ENCODE results near the gene ACVR2A. TPM values are rescaled to one million over a fixed set of nuclear protein-coding genes. Genes with fewer than 3 reads are reported as not detected.

The ACVR2A gene
- polyA plus RNA-seq, 1 donor from 2014 or later = 139 TPM

- Histone ChIP-seq H3K9ac (ENCODE audit: low read length) (no peak overlapping the region), H3K4me3 (ENCODE audit: low read length) (no peak overlapping the region), H3K36me3 (ENCODE audit: insufficient read depth, low read length) (no peaks in the 10 kb centered on the region), H3K4me2 (ENCODE audit: low read length) (no peak overlapping the region), H3K27me3 (ENCODE audit: insufficient read depth, low read depth, low read length) (no peaks in the 10 kb centered on the region), H3K27ac (ENCODE audit: low read length) (no peak overlapping the region), H2AFZ (ENCODE audit: low read depth, low read length) (no peak overlapping the region), H3K9me2 (ENCODE audit: insufficient read depth, low read length) (no peaks in the 10 kb centered on the region), H3K9me3 (ENCODE audit: low read length) (no peaks in the 10 kb centered on the region), H3K79me2 (replicated peaks; ENCODE audit: insufficient read depth, low read length) (peaks cover 100% of the 10 kb centered on the region), H4K20me1 (ENCODE audit: insufficient read depth) (peaks cover 20% of the 10 kb centered on the region), H3F3A (ENCODE audit: insufficient read depth, low read length, poor library complexity, severe bottlenecking) (no peaks in the 10 kb centered on the region)
- TF ChIP-seq TAF1 (IDR thresholded peaks at IDR 0.05; ENCODE audit: low read depth) (no peak), CTCF (IDR thresholded peaks at IDR 0.05; ENCODE audit: poor library complexity, severe bottlenecking) (no peak), RAD21 (conservative IDR thresholded peaks at IDR 0.05) (no peak), EZH2 (IDR thresholded peaks at IDR 0.05; ENCODE audit: borderline replicate concordance, insufficient read depth, low read length, poor library complexity, severe bottlenecking) (no peak), POLR2AphosphoS5 (IDR thresholded peaks at IDR 0.05) (no peak), EP300 (conservative IDR thresholded peaks at IDR 0.05; ENCODE audit: poor library complexity, severe bottlenecking) (no peak), MXI1 (conservative IDR thresholded peaks at IDR 0.05; ENCODE audit: poor library complexity, severe bottlenecking) (no peak), SMC3 (conservative IDR thresholded peaks at IDR 0.05; ENCODE audit: poor library complexity) (no peak)
- TF ChIP-seq, protein P1, sequence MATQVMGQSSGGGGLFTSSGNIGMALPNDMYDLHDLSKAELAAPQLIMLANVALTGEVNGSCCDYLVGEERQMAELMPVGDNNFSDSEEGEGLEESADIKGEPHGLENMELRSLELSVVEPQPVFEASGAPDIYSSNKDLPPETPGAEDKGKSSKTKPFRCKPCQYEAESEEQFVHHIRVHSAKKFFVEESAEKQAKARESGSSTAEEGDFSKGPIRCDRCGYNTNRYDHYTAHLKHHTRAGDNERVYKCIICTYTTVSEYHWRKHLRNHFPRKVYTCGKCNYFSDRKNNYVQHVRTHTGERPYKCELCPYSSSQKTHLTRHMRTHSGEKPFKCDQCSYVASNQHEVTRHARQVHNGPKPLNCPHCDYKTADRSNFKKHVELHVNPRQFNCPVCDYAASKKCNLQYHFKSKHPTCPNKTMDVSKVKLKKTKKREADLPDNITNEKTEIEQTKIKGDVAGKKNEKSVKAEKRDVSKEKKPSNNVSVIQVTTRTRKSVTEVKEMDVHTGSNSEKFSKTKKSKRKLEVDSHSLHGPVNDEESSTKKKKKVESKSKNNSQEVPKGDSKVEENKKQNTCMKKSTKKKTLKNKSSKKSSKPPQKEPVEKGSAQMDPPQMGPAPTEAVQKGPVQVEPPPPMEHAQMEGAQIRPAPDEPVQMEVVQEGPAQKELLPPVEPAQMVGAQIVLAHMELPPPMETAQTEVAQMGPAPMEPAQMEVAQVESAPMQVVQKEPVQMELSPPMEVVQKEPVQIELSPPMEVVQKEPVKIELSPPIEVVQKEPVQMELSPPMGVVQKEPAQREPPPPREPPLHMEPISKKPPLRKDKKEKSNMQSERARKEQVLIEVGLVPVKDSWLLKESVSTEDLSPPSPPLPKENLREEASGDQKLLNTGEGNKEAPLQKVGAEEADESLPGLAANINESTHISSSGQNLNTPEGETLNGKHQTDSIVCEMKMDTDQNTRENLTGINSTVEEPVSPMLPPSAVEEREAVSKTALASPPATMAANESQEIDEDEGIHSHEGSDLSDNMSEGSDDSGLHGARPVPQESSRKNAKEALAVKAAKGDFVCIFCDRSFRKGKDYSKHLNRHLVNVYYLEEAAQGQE (IDR thresholded peaks at IDR 0.05; ENCODE audit: borderline replicate concordance) = no peak
These were observed 9.8 kb downstream of the ACVR2A start for GRCh38 chr2:147854557-147855134.

DNA sequence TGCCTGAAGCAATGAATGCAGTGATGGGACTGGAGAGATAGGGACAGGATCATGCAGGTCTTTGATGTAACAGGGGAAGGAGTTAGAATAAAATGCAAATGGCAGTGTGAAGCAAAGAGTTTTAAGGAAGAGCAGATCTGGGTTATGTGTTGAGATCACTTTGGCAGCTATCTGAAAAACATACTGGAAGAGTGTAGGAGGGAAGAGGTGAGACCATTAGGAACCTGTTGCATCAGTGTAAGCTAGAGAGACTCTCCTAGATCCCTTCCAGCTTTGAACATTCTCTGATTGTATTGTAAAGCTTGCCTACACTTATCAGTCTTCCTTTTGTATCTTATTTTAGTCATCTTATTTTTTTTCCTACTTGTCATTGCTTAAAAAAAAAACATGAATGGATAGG is 10.5 kb downstream of the ACVR2A start:
- Histone ChIP-seq H3K9ac (ENCODE audit: low read length) (no peak overlapping the region), H3K4me2 (ENCODE audit: low read length) (no peak overlapping the region), H3K9me3 (ENCODE audit: low read length) (no peaks in the 10 kb centered on the region), H3K27me3 (ENCODE audit: insufficient read depth, low read depth, low read length) (no peaks in the 10 kb centered on the region), H3K4me3 (ENCODE audit: low read length) (no peak overlapping the region), H2AFZ (ENCODE audit: low read depth, low read length) (no peak overlapping the region), H4K20me1 (ENCODE audit: insufficient read depth) (peaks cover 14% of the 10 kb centered on the region), H3K79me2 (replicated peaks; ENCODE audit: insufficient read depth, low read length) (peaks cover 100% of the 10 kb centered on the region), H3K9me2 (ENCODE audit: insufficient read depth, low read length) (no peaks in the 10 kb centered on the region), H3K36me3 (ENCODE audit: insufficient read depth, low read length) (no peaks in the 10 kb centered on the region), H3K27ac (ENCODE audit: low read length) (no peak overlapping the region), H3F3A (ENCODE audit: insufficient read depth, low read length, poor library complexity, severe bottlenecking) (no peaks in the 10 kb centered on the region)
- no peak for TF ChIP-seq POLR2AphosphoS5 (IDR thresholded peaks at IDR 0.05)
- TF ChIP-seq, protein P1 (IDR thresholded peaks at IDR 0.05; ENCODE audit: borderline replicate concordance) = no peak
- TF ChIP-seq SMC3 (conservative IDR thresholded peaks at IDR 0.05; ENCODE audit: poor library complexity) = no peak
- TF ChIP-seq MXI1 (conservative IDR thresholded peaks at IDR 0.05; ENCODE audit: poor library complexity, severe bottlenecking) = no peak
- TF ChIP-seq EZH2 (IDR thresholded peaks at IDR 0.05; ENCODE audit: borderline replicate concordance, insufficient read depth, low read length, poor library complexity, severe bottlenecking) = no peak
